Measurements from ENCODE around the gene YIF1A. TPM values are rescaled to one million over a fixed set of nuclear protein-coding genes. Genes with fewer than 3 reads are reported as not detected.

YIF1A gene, protein sequence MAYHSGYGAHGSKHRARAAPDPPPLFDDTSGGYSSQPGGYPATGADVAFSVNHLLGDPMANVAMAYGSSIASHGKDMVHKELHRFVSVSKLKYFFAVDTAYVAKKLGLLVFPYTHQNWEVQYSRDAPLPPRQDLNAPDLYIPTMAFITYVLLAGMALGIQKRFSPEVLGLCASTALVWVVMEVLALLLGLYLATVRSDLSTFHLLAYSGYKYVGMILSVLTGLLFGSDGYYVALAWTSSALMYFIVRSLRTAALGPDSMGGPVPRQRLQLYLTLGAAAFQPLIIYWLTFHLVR
- 25.8 TPM for polyA plus RNA-seq (2012; ENCODE audit: missing spikeins)

DNA sequence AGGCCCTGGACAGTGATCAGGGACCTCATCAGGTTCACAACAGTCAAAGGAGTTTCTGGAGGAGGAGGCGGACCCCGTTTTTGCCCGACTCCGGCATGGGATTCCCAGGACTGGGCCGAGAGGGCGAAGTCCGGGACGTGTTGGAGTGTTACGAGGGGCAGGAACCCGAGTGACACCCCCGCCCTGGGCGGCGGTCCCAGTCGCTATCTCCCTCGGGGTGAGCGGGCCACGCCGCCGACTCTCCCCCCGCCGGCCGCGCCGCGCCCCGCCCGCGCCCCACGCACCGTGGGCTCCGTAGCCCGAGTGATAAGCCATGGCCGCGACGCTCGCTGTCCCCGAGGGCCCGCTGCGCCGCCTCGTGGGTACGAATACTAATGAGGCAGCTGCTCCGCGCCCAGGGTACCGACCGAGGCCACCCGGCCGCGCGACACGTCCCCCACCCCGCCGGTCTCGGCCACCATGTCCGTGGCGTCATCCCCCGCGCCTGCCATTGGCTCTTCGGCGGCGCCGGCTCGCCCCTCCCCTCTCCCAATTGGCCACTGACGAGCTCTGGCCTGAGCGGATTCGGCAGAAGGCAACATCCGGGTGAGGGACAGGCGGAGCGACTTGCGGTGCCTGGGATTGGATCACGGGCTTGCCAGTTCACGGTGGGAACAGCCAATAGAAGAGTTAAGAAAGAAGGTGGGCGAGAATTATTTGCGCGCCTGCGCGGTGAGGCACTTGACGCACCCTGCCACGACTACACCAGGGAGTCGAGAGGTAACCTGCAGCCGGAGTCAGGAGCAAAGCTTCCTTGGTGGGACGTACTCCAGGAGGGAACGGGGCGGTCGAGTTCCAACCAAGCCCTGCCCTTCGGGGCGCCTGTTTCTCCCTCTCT, at the start of gene YIF1A:
Gene YIF1A (minus strand): TSS at position 473 of the 877 bp plus-strand sequence. CDS start 158 bp downstream, at position 315.
- TF ChIP-seq TAF1 (IDR thresholded peaks at IDR 0.05; ENCODE audit: borderline replicate concordance, low read depth, low read length): 0 out of 2 replicates have a peak, but pooled peaks have one; percentile 27
- peak; percentile 89 for TF ChIP-seq POLR2A (IDR thresholded peaks at IDR 0.05; ENCODE audit: low read depth, low read length)
- peak; percentile 71 for TF ChIP-seq POLR2AphosphoS5 (IDR thresholded peaks at IDR 0.05; ENCODE audit: low read depth, low read length)
- FAIRE-seq (peak; percentile 100), DNase-seq (ENCODE audit: insufficient read length) (peak; percentile 100)

DNA sequence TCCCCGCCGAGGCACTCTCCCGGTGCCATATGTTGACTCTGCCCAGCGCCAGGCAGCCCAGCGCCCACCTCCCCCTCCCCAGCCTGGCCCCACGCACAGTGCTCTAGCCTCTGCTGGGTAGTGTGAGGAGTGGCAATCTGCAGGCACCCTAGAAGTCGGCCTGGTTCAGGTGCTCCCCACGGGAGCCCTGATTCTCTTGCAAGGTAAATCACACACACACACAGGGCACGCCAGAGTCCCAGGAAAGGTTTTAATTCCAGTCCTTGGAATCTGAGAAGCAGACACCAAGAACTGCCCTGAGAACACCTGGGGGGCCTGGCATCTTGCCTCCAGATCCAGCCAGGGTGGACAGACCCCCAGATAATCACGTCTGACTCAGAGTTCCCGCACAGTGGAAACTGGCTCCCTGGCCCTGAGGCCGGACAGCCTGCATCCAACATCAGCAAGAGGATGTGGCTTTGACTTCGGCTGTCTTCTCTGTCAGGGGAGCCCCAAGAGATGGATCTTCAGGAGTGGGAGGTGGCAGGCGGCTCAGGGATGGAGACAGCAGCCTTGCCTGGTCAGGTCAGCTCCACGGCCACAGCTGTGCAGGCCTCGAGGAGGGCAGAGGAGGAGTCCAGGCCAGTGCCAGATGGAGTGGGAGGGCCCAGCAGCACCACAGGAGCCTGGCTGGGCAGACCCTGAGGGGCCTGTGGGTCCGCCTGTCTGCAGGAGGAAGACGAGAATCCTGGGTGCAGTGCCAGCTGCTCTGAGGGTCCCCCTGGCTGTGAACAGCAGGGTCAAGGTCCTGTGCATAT, 48.4 kb upstream of the YIF1A start:
- no peak for TF ChIP-seq TAF1 (IDR thresholded peaks at IDR 0.05; ENCODE audit: borderline replicate concordance, low read depth, low read length)
- no peak for TF ChIP-seq POLR2A (IDR thresholded peaks at IDR 0.05; ENCODE audit: low read depth, low read length)
- no peak for TF ChIP-seq POLR2AphosphoS5 (IDR thresholded peaks at IDR 0.05; ENCODE audit: low read depth, low read length)
- DNase-seq (ENCODE audit: insufficient read length) (no peak), FAIRE-seq (no peak)

DNA sequence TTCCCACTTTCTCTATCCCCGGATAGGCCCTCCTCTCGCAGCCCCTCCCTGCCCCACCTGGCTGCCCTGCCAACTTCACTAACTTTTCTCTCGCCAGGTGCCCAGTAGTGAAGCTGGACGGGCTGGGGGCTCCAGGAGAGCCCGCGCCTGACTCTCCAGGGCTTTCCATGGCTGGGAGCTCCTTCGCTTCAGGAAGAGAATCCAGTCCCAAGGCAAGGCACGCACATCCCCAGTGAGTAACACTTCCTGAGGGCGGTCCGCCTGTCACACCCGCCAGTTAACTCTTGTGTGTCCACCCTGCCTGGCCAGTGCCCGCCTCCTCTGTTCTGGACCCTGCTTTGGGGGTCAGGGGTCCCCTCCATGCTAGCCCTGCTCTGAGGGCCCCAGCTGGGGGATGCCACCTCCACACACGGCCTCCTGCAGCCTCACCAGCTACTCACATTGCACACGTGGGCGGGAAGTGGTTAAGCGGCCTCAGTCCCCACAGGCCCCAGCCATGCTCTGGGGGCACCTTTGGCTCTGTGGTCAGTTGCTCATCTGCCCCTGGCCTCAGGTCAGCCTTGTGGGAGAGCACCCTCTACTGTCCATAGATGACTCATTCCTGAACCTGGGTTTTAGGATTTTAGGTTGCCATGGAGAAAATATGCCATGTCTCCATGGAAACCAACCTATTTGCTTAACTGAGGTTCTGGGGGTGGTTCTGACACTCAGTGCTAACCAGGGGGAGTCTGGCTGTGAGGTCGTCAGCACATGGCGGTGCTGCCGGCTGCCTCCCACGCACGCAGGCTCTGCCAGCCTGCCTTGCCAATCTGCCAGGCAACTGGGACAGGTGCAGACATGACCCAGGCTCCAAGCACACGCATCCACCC, 47.5 kb upstream of the YIF1A start, which contains the start of gene RIN1:
Gene RIN1 (minus strand): TSS at position 201 of the 869 bp plus-strand sequence. CDS start 32 bp downstream, at position 169.
- DNase-seq (ENCODE audit: insufficient read length) (peak; percentile 85), FAIRE-seq (peak; percentile 96)
- TF ChIP-seq POLR2A (IDR thresholded peaks at IDR 0.05; ENCODE audit: low read depth, low read length): peak; percentile 38; the same call in 1 of the 2 replicates
- no peak for TF ChIP-seq TAF1 (IDR thresholded peaks at IDR 0.05; ENCODE audit: borderline replicate concordance, low read depth, low read length)
- peak; percentile 64 for TF ChIP-seq POLR2AphosphoS5 (IDR thresholded peaks at IDR 0.05; ENCODE audit: low read depth, low read length)

DNA sequence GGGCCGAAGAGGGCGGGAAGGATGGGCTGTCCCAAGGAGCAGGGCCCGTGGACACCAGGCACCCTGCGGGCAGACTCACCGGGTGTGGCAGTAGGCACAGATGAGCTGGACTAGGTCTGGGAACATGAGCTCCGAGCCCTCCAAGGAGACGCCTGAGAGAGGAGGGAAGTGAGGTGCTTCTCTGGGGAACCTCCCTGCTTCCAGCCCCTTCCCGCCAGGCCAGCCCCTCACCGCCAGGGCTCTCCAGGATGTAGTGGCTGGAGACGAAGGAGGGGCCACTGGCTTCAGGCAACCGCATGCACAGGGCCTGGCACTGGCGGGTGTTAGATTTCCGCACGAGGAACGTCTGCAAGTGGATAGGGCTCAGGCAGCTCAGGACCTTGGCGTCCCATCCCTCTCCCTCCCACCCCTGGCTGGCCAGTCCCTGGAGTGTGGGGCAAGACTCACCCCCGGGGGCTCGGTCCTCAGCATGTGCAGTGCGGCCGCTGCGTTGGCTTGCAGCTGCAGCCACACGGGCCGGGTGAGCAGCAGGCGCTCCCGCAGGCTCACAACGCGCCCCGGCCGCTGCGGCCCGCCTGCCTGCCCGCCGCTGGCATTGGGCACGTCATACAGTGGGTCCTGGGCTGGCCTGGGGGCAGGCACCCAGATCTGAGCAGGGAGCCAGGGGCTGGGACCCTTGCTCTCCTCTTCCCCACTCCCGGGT, 46.7 kb upstream of the YIF1A start:
- FAIRE-seq (peak; percentile 42), DNase-seq (ENCODE audit: insufficient read length) (no peak)
- TF ChIP-seq POLR2A (IDR thresholded peaks at IDR 0.05; ENCODE audit: low read depth, low read length) (no peak), TAF1 (IDR thresholded peaks at IDR 0.05; ENCODE audit: borderline replicate concordance, low read depth, low read length) (no peak), POLR2AphosphoS5 (IDR thresholded peaks at IDR 0.05; ENCODE audit: low read depth, low read length) (no peak)

DNA sequence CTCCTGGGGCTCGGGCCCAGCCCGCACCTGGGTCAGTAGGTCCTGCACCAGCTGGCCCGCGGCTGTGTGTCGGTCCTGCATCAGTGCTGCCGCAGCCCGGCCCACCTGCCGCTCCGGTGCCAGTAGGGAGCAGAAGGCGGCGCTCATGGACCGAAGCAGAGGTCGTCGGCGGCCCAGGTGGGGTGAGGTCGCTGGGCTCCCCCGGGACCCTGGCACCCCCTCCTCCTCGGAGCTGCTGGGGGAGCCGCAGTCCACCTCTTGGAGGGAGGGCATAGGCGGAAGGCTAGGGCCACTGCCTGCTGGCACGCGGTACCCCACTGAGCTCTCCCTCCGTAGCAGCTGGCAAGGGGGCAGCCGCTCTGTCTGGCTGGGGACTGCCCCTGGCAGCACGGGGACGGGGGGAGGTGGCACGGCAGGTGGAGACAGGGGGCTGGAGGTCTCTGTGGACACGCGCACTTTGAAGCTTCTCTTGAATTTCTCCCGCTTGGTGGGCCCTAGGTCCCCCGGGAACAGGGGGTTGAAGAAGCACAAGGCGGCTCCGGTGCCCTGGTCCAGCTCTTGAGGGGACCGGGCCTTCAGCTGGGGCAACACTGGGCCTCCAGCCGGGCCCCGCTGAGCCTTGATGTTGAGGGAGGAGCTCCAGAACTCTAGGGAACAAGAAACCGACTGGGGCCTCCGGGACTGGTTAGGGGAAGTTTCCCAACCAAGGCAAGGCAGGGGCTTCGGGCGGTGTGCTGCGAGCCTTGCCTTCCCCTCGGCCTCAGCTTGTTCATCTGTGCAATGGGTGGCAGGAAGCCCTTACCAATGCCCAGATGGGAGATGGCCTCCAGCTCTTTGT, 45.9 kb upstream of the YIF1A start:
- DNase-seq (ENCODE audit: insufficient read length) (no peak), FAIRE-seq (no peak)
- TF ChIP-seq TAF1 (IDR thresholded peaks at IDR 0.05; ENCODE audit: borderline replicate concordance, low read depth, low read length) (no peak), POLR2A (IDR thresholded peaks at IDR 0.05; ENCODE audit: low read depth, low read length) (no peak), POLR2AphosphoS5 (IDR thresholded peaks at IDR 0.05; ENCODE audit: low read depth, low read length) (no peak)

DNA sequence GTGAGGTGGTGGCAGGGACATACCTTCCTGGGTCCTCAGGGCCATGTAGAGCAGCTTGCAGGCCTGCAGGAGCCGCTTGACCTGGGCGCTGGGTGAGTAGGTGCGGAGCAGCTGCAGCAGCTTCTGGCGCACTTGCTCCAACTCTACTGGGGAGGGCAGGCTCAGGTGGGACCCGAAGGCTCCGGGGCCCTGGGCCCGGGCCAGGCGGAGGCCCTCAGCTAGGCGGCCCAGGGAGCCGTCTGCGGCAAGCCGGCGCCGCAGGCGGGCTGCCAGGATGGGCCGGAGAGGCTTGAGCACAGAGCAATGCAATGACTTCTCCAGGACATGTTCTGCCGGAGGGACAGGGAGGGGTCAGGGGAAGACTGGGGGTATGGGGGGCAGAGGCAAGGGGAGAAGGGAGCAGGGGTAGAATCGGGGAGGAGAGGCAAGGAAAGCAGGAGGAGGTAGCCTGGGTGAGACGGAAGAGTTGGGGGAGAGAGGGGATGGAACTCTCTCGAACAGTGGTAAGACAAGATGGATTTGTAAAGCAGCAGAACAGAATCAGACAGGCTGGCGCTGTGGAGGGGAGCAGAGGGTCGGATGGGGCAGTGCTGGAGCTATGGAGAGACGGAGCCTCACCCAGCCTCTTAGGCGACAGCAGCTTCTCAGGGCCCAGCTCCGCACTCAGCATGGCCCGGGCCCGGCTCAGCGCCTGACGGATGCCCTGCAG, 45.1 kb upstream of the YIF1A start:
- DNase-seq (ENCODE audit: insufficient read length) (no peak), FAIRE-seq (no peak)
- TF ChIP-seq TAF1 (IDR thresholded peaks at IDR 0.05; ENCODE audit: borderline replicate concordance, low read depth, low read length): no peak
- TF ChIP-seq POLR2A (IDR thresholded peaks at IDR 0.05; ENCODE audit: low read depth, low read length): no peak
- TF ChIP-seq POLR2AphosphoS5 (IDR thresholded peaks at IDR 0.05; ENCODE audit: low read depth, low read length): no peak

DNA sequence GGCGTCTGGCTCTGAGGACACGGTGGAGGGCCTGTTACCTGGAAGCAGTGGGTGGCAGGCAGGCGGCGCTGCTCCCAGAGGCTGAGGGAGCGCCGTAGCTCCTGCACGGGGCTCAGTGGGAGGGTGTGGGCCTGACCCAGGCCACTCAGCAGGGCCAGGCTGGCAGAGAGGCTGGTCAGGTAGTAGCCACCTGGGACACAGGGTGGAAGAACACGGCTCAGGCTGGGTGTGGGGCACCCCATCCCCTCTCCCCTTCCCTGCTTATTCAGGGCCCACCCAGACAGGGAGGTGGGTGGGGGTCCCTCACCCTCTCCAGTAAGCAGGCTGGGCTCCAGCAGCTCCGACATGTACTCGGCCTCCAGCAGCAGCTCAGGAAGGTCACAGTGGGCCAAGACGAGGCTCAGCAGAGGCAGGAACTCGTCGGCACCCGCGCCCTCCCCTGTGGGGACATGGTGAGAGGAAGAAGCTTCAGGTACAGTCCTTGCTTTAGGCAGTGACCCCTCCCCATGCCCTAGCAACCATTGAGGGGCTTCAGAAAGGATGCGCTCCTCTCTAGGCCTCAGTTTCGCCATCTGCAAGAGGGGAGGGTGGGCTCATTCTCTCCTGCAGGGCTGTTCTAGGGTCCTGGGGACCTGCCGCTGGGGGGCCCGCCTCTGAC, 44.4 kb upstream of the YIF1A start:
- DNase-seq (ENCODE audit: insufficient read length) (no peak), FAIRE-seq (no peak)
- TF ChIP-seq TAF1 (IDR thresholded peaks at IDR 0.05; ENCODE audit: borderline replicate concordance, low read depth, low read length) (no peak), POLR2A (IDR thresholded peaks at IDR 0.05; ENCODE audit: low read depth, low read length) (no peak), POLR2AphosphoS5 (IDR thresholded peaks at IDR 0.05; ENCODE audit: low read depth, low read length) (no peak)

Data from GM12892 (cell line).